Measurements from ENCODE around the gene ATP6V1C2.
"Not testable (repeated sequence)": the region's sequence is repeated elsewhere in the genome, so short reads cannot be mapped to it uniquely, and the experiment has no call there.

The ATP6V1C2 gene

GRCh38 chr2:10772201-10772867 lies 50.9 kb downstream of the ATP6V1C2 start:
- DNase-seq = no peak

- no peak for DNase-seq
These were observed 51.4 kb downstream of the ATP6V1C2 start for GRCh38 chr2:10772868-10773215.

- no peak for DNase-seq
These were observed 52.5 kb downstream of the ATP6V1C2 start for GRCh38 chr2:10773821-10774341.

GRCh38 chr2:10774394-10774793 lies 53.0 kb downstream of the ATP6V1C2 start:
- DNase-seq = no peak

- no peak for DNase-seq
These were observed 53.8 kb downstream of the ATP6V1C2 start for GRCh38 chr2:10775021-10775780.

- DNase-seq = no peak
These were observed 54.4 kb downstream of the ATP6V1C2 start for GRCh38 chr2:10775831-10776230.

- no peak for DNase-seq
These were observed 55.0 kb downstream of the ATP6V1C2 start for GRCh38 chr2:10776231-10776977.

- DNase-seq = no peak
These were observed 55.8 kb downstream of the ATP6V1C2 start for GRCh38 chr2:10777111-10777841.

GRCh38 chr2:10777842-10778723 lies 56.7 kb downstream of the ATP6V1C2 start:
- DNase-seq = no peak

GRCh38 chr2:10778724-10779115 lies 57.3 kb downstream of the ATP6V1C2 start:
- no peak for DNase-seq

- no peak for DNase-seq
These were observed 58.5 kb downstream of the ATP6V1C2 start for GRCh38 chr2:10779776-10780490.

GRCh38 chr2:10780491-10780820 lies 59.0 kb downstream of the ATP6V1C2 start:
- no peak for DNase-seq

GRCh38 chr2:10780821-10781220 lies 59.4 kb downstream of the ATP6V1C2 start:
- DNase-seq = not testable (repeated sequence)

GRCh38 chr2:10781746-10782145 lies 60.3 kb downstream of the ATP6V1C2 start:
- no peak for DNase-seq

GRCh38 chr2:10783421-10783820 lies 62.0 kb downstream of the ATP6V1C2 start:
- no peak for DNase-seq

GRCh38 chr2:10784719-10785118 lies 63.3 kb downstream of the ATP6V1C2 start:
- DNase-seq = no peak

- DNase-seq = no peak
These were observed 63.8 kb downstream of the ATP6V1C2 start for GRCh38 chr2:10785260-10785659.

GRCh38 chr2:10786240-10786982 lies 65.0 kb downstream of the ATP6V1C2 start:
- no peak for DNase-seq

- DNase-seq = peak; percentile 13 to 46
These were observed 65.9 kb downstream of the ATP6V1C2 start for GRCh38 chr2:10787176-10787968.

GRCh38 chr2:10788855-10789254 lies 67.4 kb downstream of the ATP6V1C2 start:
- DNase-seq = no peak

All from CD4-positive, alpha-beta T cell treated with Interleukin-1 beta for 1 hour (primary cell).